Activated CD4-positive, alpha-beta T cell treated with anti-CD3 and anti-CD28 coated beads, Interleukin-2, amount 10 ng/mL, durations not matched to agents 7 days and 5 days (primary cell): ENCODE data around the gene MYO16. TPM values are rescaled to one million over a fixed set of nuclear protein-coding genes. Genes with fewer than 3 reads are reported as not detected.
"Not testable (repeated sequence)": the region's sequence is repeated elsewhere in the genome, so short reads cannot be mapped to it uniquely, and the experiment has no call there.

Source experiments
- CTCF ChIA-PET: fragments of 350-600 bp; sonication (Branson Sonifier 250); formaldehyde crosslinking; loops from one replicate; lab custom pipeline; 2021; ENCODE audit warnings: antibody characterized with exemption; lab: Charles Lee
- POLR2A ChIA-PET: fragments of 350-600 bp; sonication (Branson Sonifier 250); formaldehyde crosslinking; loops from one replicate; lab custom pipeline; 2021; ENCODE audit warnings: antibody characterized with exemption; lab: Charles Lee
- DNase-seq: peaks from one replicate; pipeline ENCODE4 v3.0.0-alpha.2; 2020
- H3K27ac Mint-ChIP-seq: one replicate; pipeline ENCODE4 v1.8.0; 2021; ENCODE audit warnings: mild to moderate bottlenecking, moderate library complexity, mixed read lengths
- H3K27me3 Mint-ChIP-seq: one replicate; pipeline ENCODE4 v1.8.0; 2021; ENCODE audit warnings: mixed read lengths
- H3K36me3 Mint-ChIP-seq: one replicate; pipeline ENCODE4 v1.8.0; 2021; ENCODE audit warnings: low read depth, mixed read lengths
- H3K4me1 Mint-ChIP-seq: one replicate; pipeline ENCODE4 v1.8.0; 2021; ENCODE audit warnings: mixed read lengths
- H3K4me3 Mint-ChIP-seq: one replicate; pipeline ENCODE4 v1.8.0; 2021; ENCODE audit warnings: mild to moderate bottlenecking, moderate library complexity, mixed read lengths
- H3K9me3 Mint-ChIP-seq: one replicate; pipeline ENCODE4 v1.8.0; 2021; ENCODE audit warnings: mixed read lengths
- total RNA-seq, 2 experiments: library from RNA; stranded (reverse); gene quantifications; one replicate each; pipeline ENCODE4 v1.2.3, GENCODE V29; 2021

Gene MYO16
- total RNA-seq, 2 experiments from 2014 or later = not detected

- ChIA-PET CTCF (no interaction called here), POLR2A (no interaction called here)
- no peak overlapping the region for H3K4me3 Mint-ChIP-seq
- no peaks in the 10 kb centered on the region for H3K36me3 Mint-ChIP-seq
- H3K9me3 Mint-ChIP-seq = no peaks in the 10 kb centered on the region
- no peaks in the 10 kb centered on the region for H3K27me3 Mint-ChIP-seq
- H3K4me1 Mint-ChIP-seq = no peaks in the 10 kb centered on the region
- no peak for DNase-seq
- no peak overlapping the region for H3K27ac Mint-ChIP-seq
Measured at GRCh38 chr13:108769213-108770070, 140.0 kb downstream of the MYO16 start.

GRCh38 chr13:108775597-108775996, 146.2 kb downstream of the MYO16 start:
- Mint-ChIP-seq H3K4me1 (no peaks in the 10 kb centered on the region), H3K27ac (no peak overlapping the region), H3K9me3 (no peaks in the 10 kb centered on the region), H3K4me3 (no peak overlapping the region), H3K27me3 (no peaks in the 10 kb centered on the region), H3K36me3 (no peaks in the 10 kb centered on the region)
- DNase-seq = no peak
- POLR2A ChIA-PET = no interaction called here
- CTCF ChIA-PET = no interaction called here

GRCh38 chr13:108776650-108777049, 147.2 kb downstream of the MYO16 start:
- Mint-ChIP-seq H3K9me3 (no peaks in the 10 kb centered on the region), H3K4me1 (no peaks in the 10 kb centered on the region), H3K27me3 (no peaks in the 10 kb centered on the region), H3K36me3 (no peaks in the 10 kb centered on the region), H3K27ac (no peak overlapping the region), H3K4me3 (no peak overlapping the region)
- ChIA-PET POLR2A (no interaction called here), CTCF (no interaction called here)
- DNase-seq = no peak

GRCh38 chr13:108777421-108778420, 148.3 kb downstream of the MYO16 start:
- Mint-ChIP-seq H3K9me3 (no peaks in the 10 kb centered on the region), H3K4me3 (no peak overlapping the region), H3K4me1 (no peaks in the 10 kb centered on the region), H3K27ac (no peak overlapping the region), H3K27me3 (no peaks in the 10 kb centered on the region), H3K36me3 (no peaks in the 10 kb centered on the region)
- no peak for DNase-seq
- POLR2A ChIA-PET = no interaction called here
- CTCF ChIA-PET = no interaction called here

GRCh38 chr13:108779308-108779707, 149.9 kb downstream of the MYO16 start:
- no peak overlapping the region for H3K27ac Mint-ChIP-seq
- no peaks in the 10 kb centered on the region for H3K27me3 Mint-ChIP-seq
- DNase-seq = no peak
- no peaks in the 10 kb centered on the region for H3K9me3 Mint-ChIP-seq
- H3K4me1 Mint-ChIP-seq = no peaks in the 10 kb centered on the region
- POLR2A ChIA-PET = no interaction called here
- CTCF ChIA-PET = no interaction called here
- H3K4me3 Mint-ChIP-seq = no peak overlapping the region
- H3K36me3 Mint-ChIP-seq = no peaks in the 10 kb centered on the region

- ChIA-PET CTCF (no interaction called here), POLR2A (no interaction called here)
- Mint-ChIP-seq H3K9me3 (no peaks in the 10 kb centered on the region), H3K4me3 (no peak overlapping the region), H3K36me3 (no peaks in the 10 kb centered on the region), H3K27ac (no peak overlapping the region), H3K4me1 (no peaks in the 10 kb centered on the region), H3K27me3 (no peaks in the 10 kb centered on the region)
- no peak for DNase-seq
Measured at GRCh38 chr13:108780706-108781105, 151.3 kb downstream of the MYO16 start.

GRCh38 chr13:108781312-108781711, 151.9 kb downstream of the MYO16 start:
- no peak for DNase-seq
- Mint-ChIP-seq H3K27me3 (no peaks in the 10 kb centered on the region), H3K9me3 (no peaks in the 10 kb centered on the region), H3K27ac (no peak overlapping the region), H3K4me1 (no peaks in the 10 kb centered on the region), H3K36me3 (no peaks in the 10 kb centered on the region), H3K4me3 (no peak overlapping the region)
- POLR2A ChIA-PET = no interaction called here
- CTCF ChIA-PET = no interaction called here

GRCh38 chr13:108782480-108782879, 153.1 kb downstream of the MYO16 start:
- CTCF ChIA-PET, H3K36me3 Mint-ChIP-seq, H3K4me1 Mint-ChIP-seq, H3K27me3 Mint-ChIP-seq, H3K9me3 Mint-ChIP-seq, POLR2A ChIA-PET, H3K27ac Mint-ChIP-seq, DNase-seq, H3K4me3 Mint-ChIP-seq: not testable (repeated sequence)

GRCh38 chr13:108785844-108786243, 156.4 kb downstream of the MYO16 start:
- Mint-ChIP-seq H3K27ac (no peak overlapping the region), H3K4me3 (no peak overlapping the region), H3K9me3 (no peaks in the 10 kb centered on the region), H3K27me3 (no peaks in the 10 kb centered on the region), H3K36me3 (no peaks in the 10 kb centered on the region), H3K4me1 (no peaks in the 10 kb centered on the region)
- DNase-seq = no peak
- ChIA-PET CTCF (no interaction called here), POLR2A (no interaction called here)

- Mint-ChIP-seq H3K4me1 (no peaks in the 10 kb centered on the region), H3K9me3 (no peaks in the 10 kb centered on the region), H3K4me3 (no peak overlapping the region), H3K36me3 (no peaks in the 10 kb centered on the region), H3K27ac (no peak overlapping the region), H3K27me3 (no peaks in the 10 kb centered on the region)
- no peak for DNase-seq
- POLR2A ChIA-PET = no interaction called here
- CTCF ChIA-PET = no interaction called here
Measured at GRCh38 chr13:108786456-108787200, 157.2 kb downstream of the MYO16 start.

GRCh38 chr13:108787700-108788414, 158.4 kb downstream of the MYO16 start:
- Mint-ChIP-seq H3K4me3 (no peak overlapping the region), H3K9me3 (no peaks in the 10 kb centered on the region), H3K4me1 (no peaks in the 10 kb centered on the region), H3K27me3 (no peaks in the 10 kb centered on the region), H3K27ac (no peak overlapping the region), H3K36me3 (no peaks in the 10 kb centered on the region)
- POLR2A ChIA-PET = no interaction called here
- DNase-seq = no peak
- CTCF ChIA-PET = no interaction called here

GRCh38 chr13:108789476-108789875, 160.1 kb downstream of the MYO16 start:
- no peaks in the 10 kb centered on the region for H3K4me1 Mint-ChIP-seq
- H3K27ac Mint-ChIP-seq = no peak overlapping the region
- no peak for DNase-seq
- no peaks in the 10 kb centered on the region for H3K9me3 Mint-ChIP-seq
- H3K27me3 Mint-ChIP-seq = no peaks in the 10 kb centered on the region
- no peaks in the 10 kb centered on the region for H3K36me3 Mint-ChIP-seq
- no peak overlapping the region for H3K4me3 Mint-ChIP-seq
- ChIA-PET POLR2A (no interaction called here), CTCF (no interaction called here)
